Fibroblast of villous mesenchyme (primary cell): ENCODE results near the gene TTC9C. TPM values are rescaled to one million over a fixed set of nuclear protein-coding genes. Genes with fewer than 3 reads are reported as not detected.
"Not testable (repeated sequence)": the region's sequence is repeated elsewhere in the genome, so short reads cannot be mapped to it uniquely, and the experiment has no call there.

Experiments
- DNase-seq: peaks from one replicate; pipeline ENCODE4 v3.0.0-alpha.2; 2010; ENCODE audit warnings: low read depth
- H3K4me3 ChIP-seq: 2 replicates; pipeline ENCODE4 v1.5.1; 2011; ENCODE audit warnings: low read depth, mild to moderate bottlenecking, low read length
- total RNA-seq: library from RNA; depleted of rRNA; stranded (reverse); fragments of >200 nt; gene quantifications from 2 replicates; pipeline ENCODE4 v1.2.3, GENCODE V29; 2012
- TF ChIP-seq, protein P1 (sequence below): IDR thresholded peaks from 2 replicates; pipeline ENCODE4 v1.5.1; 2012; ENCODE audit warnings: low read depth, mild to moderate bottlenecking, low read length; ENCODE audit not compliant: insufficient read depth

TTC9C gene
- total RNA-seq, 1 donor = 36.7 TPM

DNA sequence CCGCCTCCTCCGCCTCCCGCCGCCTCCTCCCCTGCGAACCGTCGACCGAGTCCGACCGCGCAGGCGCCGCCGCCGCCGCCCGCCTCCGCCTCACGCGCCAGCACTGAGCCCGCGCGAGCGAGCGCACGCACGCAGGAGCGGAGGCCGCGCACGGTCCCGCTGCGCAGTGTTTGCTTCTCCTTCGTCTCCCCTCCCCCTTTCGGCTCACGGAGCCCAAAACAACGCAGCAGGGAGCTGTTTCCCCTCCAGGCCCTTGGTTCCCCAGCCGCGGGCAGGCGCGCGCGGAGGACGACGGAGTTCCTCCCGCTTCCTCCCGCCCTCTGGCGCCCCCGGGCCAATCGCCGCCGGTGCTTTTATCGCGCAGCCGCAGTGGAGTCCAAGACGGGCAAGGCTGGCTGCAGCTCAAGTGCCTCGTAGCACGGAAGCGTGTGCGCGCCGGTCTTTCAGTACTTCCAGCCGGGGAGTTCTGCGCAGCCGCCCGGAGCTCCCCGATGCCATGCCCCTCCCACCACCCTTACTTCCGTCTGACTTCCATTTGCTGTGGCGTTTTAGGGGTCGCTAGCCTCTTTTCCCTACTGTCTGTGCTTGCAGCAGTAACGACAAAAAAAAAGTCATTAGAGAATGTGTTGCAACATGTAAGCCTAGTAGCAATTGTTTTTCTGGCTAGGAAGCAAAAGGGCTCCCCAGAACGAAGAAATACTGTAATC lies 968 bp upstream of the TTC9C start, which contains the start of gene HNRNPUL2:
HNRNPUL2 (minus strand) TSS at position 293 of the 707 bp plus-strand sequence. CDS start 301 bp downstream, outside the sequence.
- peak within 1 kb of the TSS; percentile 91 for H3K4me3 ChIP-seq
- peak; percentile 99 for DNase-seq
- TF ChIP-seq, protein P1, sequence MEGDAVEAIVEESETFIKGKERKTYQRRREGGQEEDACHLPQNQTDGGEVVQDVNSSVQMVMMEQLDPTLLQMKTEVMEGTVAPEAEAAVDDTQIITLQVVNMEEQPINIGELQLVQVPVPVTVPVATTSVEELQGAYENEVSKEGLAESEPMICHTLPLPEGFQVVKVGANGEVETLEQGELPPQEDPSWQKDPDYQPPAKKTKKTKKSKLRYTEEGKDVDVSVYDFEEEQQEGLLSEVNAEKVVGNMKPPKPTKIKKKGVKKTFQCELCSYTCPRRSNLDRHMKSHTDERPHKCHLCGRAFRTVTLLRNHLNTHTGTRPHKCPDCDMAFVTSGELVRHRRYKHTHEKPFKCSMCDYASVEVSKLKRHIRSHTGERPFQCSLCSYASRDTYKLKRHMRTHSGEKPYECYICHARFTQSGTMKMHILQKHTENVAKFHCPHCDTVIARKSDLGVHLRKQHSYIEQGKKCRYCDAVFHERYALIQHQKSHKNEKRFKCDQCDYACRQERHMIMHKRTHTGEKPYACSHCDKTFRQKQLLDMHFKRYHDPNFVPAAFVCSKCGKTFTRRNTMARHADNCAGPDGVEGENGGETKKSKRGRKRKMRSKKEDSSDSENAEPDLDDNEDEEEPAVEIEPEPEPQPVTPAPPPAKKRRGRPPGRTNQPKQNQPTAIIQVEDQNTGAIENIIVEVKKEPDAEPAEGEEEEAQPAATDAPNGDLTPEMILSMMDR = no peak

DNA sequence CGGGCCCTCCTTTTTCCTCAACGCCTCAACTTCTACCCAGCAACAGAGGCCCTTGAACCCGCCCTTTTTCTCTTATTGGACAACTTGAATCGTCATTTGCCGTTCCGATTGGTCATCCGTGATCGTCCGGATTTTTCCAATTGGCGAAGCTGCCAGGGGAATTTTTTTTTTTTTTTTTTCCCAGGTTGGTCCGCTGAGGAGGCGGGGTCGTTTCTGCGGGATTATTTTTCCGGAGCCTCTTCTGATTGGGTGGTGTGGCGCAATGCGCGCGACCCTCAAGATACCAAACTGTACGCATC lies 465 bp upstream of the TTC9C start:
- DNase-seq = peak; percentile 99
- TF ChIP-seq, protein P1 = no peak
- peak overlapping the region; percentile 91 for H3K4me3 ChIP-seq

DNA sequence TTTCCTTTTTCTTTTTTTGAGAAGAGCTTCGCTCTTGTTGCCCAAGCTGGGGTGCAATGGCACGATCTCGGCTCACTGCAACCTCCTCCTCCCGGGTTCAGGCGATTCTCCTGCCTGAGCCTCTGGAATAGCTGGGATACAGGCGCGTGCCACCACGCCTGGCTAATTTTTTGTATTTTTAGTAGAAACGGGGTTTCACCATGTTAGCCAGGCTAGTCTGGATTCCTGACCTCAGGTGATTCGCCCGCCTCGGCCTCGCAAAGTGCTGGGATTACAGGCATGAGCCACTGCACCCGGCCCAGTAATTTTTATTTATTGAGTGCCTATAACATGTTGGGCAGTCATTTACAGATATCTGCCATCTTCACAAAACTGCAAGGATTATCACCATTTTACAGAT lies 1.8 kb downstream of the TTC9C start:
- peak overlapping the region; percentile 91 for H3K4me3 ChIP-seq
- DNase-seq = not testable (repeated sequence)

DNA sequence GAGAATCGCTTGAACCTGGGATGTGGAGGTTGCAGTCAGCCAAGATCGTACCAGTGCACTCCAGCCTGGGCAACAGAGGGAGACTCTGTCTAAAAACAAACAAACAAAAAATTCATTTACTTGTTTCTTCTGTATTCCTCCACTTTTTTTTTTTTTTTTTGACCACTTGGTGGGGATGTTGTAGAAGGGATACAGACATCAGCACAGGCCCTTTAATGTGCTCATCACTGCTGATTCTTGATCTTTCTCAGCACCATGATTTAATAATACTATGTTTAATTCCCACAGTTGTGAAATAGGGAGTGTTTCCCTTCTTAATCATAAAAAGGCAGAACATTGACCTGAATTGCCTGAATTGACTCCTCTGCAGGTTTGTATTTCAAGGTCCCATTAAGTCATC lies 4.5 kb downstream of the TTC9C start:
- DNase-seq = peak; percentile 55
- TF ChIP-seq, protein P1 = peak; percentile 22
- H3K4me3 ChIP-seq = no peak overlapping the region

DNA sequence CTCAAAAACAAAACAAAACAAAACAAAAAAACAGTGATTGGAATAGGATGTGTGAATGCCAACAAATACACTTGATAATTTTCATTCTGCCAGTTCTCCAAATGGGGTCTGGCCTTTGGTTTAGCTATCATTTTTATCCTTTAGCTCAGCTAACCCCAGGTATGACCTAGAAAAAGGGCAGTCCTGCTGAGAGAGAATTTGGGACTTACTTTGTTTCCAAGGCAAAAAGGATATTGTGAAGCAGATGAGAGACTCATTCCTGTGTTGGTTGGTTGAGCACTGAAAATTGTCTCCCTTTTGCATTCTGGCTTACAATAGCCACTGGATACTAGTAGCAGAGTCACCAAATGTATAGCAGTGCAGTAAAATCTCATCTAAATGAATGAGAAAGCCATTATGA lies 8.9 kb downstream of the TTC9C start:
- no peak for DNase-seq
- TF ChIP-seq, protein P1 = no peak

DNA sequence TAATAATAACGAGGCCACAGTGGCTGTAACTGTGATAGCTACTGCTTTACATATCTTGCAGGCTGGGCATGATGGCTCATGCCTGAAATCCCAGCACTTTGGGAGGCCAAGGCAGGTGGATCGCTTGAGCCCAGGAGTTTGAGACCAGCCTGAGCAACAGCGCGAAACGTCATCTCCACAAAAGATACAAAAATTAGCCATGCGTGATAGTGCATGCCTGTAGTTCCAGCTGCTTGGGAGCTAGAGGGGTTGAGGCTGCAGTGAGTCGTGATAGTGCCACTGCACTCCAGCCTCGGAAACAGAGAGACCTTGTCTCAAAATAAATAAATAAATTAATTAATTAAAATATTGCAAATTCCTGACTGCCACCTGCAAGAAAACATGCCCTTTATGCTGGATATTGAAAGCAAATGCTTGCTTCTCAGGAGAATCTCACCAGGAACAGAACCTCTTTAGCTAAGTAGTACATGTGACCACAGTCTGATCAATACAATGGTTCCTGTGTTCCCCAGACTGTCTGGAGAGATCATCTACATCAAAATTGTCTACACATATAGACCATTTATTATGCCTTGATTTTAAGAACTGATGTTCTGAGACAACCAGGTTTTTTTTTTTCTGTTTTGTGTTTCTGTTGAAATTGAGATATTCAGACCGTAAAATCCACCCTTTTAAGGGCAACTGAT lies 19.3 kb downstream of the TTC9C start:
- no peak for DNase-seq
- no peak overlapping the region for H3K4me3 ChIP-seq
- TF ChIP-seq, protein P1 = no peak

More for the DNA sequence above, 8.9 kb downstream of the TTC9C start:
- no peak overlapping the region for H3K4me3 ChIP-seq

DNA sequence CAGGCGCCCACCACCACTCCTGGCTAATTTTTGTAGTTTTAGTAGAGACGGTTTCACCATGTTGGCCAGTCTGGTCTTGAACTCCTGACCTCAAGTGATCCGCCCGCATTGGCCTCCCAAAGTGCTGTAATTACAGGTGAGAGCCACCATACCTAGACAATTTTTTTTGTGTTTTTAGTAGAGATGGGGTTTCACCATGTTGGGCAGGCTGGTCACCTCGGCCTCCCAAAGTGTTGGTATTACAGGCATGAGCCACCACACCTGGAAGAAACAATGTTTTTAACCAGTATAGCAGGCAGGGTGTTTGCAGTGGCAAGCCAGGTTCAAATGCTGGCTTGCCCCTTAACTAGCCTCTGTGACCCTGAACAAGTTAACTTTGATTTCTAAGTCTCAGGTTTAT lies 21.6 kb downstream of the TTC9C start:
- DNase-seq, H3K4me3 ChIP-seq: not testable (repeated sequence)
